GM18870 (cell line): ENCODE data around the gene PCDH18.
"Not testable (repeated sequence)": the region's sequence is repeated elsewhere in the genome, so short reads cannot be mapped to it uniquely, and the experiment has no call there.

Experiments used
- ATAC-seq: cut with Tn5 transposase; IDR thresholded peaks from one replicate; pipeline ENCODE4 v1.9.1; 2021; ENCODE audit warnings: moderate library complexity; ENCODE audit not compliant: unreplicated experiment

The PCDH18 gene

GRCh38 chr4:137530176-137530575 lies 2.1 kb downstream of the PCDH18 start:
- no peak for ATAC-seq

- no peak for ATAC-seq
Observed at GRCh38 chr4:137529432-137529831, 2.9 kb downstream of the PCDH18 start.

GRCh38 chr4:137528673-137529072 lies 3.6 kb downstream of the PCDH18 start:
- no peak for ATAC-seq

GRCh38 chr4:137526681-137527080 lies 5.6 kb downstream of the PCDH18 start:
- ATAC-seq = no peak

GRCh38 chr4:137524725-137525369 lies 7.4 kb downstream of the PCDH18 start:
- no peak for ATAC-seq

- ATAC-seq = no peak
Observed at GRCh38 chr4:137523329-137523728, 9.0 kb downstream of the PCDH18 start.

GRCh38 chr4:137521053-137521452 lies 11.2 kb downstream of the PCDH18 start:
- no peak for ATAC-seq

GRCh38 chr4:137519406-137519805 lies 12.9 kb downstream of the PCDH18 start:
- no peak for ATAC-seq

GRCh38 chr4:137517323-137517722 lies 15.0 kb downstream of the PCDH18 start:
- not testable (repeated sequence) for ATAC-seq

- no peak for ATAC-seq
Observed at GRCh38 chr4:137514406-137515111, 17.7 kb downstream of the PCDH18 start.

GRCh38 chr4:137510557-137511265 lies 21.6 kb downstream of the PCDH18 start:
- ATAC-seq = peak; percentile 95

- no peak for ATAC-seq
Observed at GRCh38 chr4:137509855-137510282, 22.4 kb downstream of the PCDH18 start.

GRCh38 chr4:137502339-137503129 lies 29.8 kb downstream of the PCDH18 start:
- ATAC-seq = no peak

GRCh38 chr4:137496267-137496666 lies 36.0 kb downstream of the PCDH18 start:
- not testable (repeated sequence) for ATAC-seq

- no peak for ATAC-seq
Observed at GRCh38 chr4:137495578-137495977, 36.7 kb downstream of the PCDH18 start.

- not testable (repeated sequence) for ATAC-seq
Observed at GRCh38 chr4:137483313-137483959, 48.9 kb downstream of the PCDH18 start.

GRCh38 chr4:137479657-137480056 lies 52.6 kb downstream of the PCDH18 start:
- ATAC-seq = not testable (repeated sequence)

GRCh38 chr4:137476345-137476744 lies 55.9 kb downstream of the PCDH18 start:
- no peak for ATAC-seq

- no peak for ATAC-seq
Observed at GRCh38 chr4:137474711-137475301, 57.5 kb downstream of the PCDH18 start.

GRCh38 chr4:137471895-137472294 lies 60.4 kb downstream of the PCDH18 start:
- ATAC-seq = no peak
